GM12875 (cell line): ENCODE results near the gene YPEL2.
"Not testable (repeated sequence)": the region's sequence is repeated elsewhere in the genome, so short reads cannot be mapped to it uniquely, and the experiment has no call there.

Source experiments
- H3K4me3 ChIP-seq: one replicate; pipeline ENCODE4 v1.5.1; 2011; ENCODE audit warnings: low read depth, low read length, control low read depth
- TF ChIP-seq, protein P1 (sequence below): IDR thresholded peaks from 2 replicates; pipeline ENCODE4 v1.5.1; 2011; ENCODE audit warnings: low read depth, mild to moderate bottlenecking, control low read depth, inconsistent platforms, low read length, moderate library complexity, borderline replicate concordance; ENCODE audit not compliant: insufficient read depth

The YPEL2 gene

DNA sequence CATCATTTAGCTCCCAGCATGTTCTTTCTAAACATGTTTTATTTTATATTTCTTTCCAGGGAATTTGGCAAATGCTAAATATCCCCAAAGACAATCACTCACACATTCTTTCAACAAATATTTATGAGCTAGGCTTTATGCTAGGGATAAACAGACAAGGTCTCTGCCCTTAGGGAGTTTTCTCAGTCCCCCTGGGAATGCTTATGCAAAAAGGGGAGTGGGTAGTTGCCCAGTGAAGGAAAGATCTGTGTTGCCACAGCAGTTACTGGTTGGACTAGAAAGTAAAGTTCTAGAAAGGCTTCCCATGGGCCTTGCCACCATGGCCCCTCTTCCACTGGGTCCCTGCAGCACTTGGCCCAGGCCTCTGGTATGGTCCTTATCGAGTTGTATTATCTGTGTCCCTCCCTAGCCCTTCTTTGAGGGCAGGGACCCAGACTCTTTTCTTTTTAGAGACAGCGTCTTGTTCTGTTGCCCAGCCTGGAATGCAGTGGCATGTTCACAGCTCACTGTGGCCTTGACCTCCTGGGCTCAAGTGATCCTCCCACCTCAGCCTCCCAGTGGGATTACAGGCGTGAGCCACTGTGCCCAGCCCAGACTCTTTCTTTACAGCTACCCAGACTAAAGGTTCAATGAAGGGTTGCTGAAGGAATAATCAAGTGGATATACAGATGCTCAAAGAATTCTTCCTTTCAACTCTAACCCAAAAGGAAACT lies 78.0 kb downstream of the YPEL2 start:
- H3K4me3 ChIP-seq: no peak overlapping the region
- TF ChIP-seq, protein P1, sequence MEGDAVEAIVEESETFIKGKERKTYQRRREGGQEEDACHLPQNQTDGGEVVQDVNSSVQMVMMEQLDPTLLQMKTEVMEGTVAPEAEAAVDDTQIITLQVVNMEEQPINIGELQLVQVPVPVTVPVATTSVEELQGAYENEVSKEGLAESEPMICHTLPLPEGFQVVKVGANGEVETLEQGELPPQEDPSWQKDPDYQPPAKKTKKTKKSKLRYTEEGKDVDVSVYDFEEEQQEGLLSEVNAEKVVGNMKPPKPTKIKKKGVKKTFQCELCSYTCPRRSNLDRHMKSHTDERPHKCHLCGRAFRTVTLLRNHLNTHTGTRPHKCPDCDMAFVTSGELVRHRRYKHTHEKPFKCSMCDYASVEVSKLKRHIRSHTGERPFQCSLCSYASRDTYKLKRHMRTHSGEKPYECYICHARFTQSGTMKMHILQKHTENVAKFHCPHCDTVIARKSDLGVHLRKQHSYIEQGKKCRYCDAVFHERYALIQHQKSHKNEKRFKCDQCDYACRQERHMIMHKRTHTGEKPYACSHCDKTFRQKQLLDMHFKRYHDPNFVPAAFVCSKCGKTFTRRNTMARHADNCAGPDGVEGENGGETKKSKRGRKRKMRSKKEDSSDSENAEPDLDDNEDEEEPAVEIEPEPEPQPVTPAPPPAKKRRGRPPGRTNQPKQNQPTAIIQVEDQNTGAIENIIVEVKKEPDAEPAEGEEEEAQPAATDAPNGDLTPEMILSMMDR: no peak

DNA sequence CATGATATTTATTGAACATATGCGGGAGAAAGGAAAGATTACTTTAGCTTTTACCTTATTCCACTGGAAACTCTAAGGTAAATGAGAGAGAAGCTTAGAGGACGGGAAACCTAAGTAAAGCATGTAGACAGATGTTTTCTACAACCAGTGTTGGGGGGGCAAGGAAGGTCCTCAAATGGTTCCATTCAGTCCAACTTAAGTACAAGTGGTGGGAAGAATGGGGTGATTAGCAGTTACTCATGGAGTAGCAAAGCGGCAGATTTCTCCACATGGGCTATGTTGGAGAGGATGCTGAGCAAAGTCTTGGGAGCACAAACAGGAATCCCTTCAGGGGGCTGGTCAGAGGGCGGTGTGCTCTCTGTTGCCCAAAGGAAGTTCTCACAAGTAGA lies 78.6 kb downstream of the YPEL2 start:
- no peak overlapping the region for H3K4me3 ChIP-seq
- TF ChIP-seq, protein P1: no peak

DNA sequence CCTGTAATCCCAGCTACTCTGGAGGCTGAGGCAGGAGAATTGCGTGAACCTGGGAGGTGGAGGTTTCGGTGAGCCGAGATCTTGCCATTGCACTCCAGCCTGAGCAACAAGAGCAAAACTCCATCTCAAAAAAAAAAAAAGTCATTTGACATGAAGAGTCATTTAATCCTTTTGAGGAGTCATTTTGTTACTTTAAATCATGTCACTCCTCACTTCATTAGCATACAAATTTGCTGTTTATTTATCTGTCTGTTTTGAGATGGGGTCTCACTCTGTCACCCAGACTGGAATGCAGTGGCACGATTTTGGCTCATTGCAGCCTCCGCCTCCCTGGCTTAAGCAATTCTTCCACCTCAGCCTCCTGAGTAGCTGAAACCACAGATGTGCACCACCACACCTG lies 81.0 kb downstream of the YPEL2 start:
- not testable (repeated sequence) for H3K4me3 ChIP-seq

DNA sequence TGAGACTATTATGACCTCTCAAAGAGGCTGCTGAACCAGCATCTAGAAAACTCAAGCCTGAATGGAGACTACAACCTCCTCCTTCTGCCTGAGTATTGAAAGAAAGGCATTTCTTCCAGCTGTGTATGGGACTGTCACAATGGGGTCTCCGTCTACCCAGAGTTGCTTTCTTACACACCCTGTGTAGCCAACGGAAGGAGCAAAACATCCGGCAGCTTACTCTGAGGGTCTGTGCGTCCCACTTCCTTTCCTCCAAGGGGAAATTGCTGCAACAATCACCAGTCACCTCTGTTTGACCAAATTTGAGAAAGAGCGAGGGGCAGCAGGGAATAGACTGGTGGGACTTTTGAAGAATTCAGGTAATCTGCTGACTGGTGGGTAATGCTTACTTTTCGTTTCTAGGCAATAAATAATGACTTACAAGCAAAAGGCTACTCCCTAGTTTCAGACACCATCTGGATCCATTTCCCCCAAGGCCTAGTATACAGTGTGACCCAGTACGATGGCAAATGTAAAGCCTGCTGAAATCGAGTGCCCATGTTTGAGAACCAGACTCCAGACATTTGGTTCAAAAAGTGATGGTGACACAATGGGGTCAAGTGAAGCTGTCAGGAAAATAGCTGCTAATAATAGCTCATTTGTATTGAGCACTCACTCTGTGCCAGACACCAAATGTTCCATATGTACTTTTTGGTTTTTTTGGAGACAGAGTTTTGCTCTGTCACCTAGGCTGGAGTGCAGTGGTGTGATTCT lies 81.7 kb downstream of the YPEL2 start:
- TF ChIP-seq, protein P1: no peak
- H3K4me3 ChIP-seq: no peak overlapping the region

DNA sequence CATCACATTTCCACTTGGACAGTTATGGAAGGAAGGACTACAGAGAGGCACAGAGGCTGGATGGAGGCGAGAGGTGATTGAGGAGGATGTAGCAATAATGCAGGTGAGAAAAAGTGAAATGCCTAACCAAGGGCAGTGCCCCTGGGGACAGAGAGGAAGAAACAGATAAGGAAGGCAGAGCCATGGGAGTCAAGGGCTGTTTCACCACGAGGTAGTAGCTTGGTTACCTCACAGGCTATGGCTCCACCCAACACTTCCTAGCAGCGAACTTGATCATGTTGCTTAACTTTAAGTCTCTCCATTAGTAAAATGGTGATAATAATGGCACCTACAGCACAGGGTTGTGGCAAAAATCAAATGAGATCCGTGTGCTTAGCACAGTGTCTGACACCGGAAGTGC lies 83.9 kb downstream of the YPEL2 start:
- no peak overlapping the region for H3K4me3 ChIP-seq
- TF ChIP-seq, protein P1: no peak

DNA sequence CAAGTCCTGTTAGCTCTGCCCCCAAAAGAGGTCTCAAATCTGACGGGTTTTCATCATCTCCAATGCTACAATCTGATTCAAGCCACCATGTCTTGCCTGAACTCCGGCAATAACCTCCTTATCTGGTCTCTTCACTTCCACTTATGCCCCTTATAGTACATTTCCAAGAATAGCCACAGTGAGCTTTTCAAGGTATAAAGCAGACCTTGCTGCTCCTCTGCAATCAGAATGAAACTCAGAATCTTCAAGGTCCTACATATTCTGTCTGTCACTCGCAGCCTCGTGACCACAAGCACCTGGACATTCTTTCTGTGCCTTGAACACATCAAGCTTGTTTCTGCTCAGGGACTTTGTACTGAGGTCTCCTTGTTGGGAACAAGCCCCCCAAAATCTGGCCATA lies 84.7 kb downstream of the YPEL2 start:
- TF ChIP-seq, protein P1: no peak
- no peak overlapping the region for H3K4me3 ChIP-seq

DNA sequence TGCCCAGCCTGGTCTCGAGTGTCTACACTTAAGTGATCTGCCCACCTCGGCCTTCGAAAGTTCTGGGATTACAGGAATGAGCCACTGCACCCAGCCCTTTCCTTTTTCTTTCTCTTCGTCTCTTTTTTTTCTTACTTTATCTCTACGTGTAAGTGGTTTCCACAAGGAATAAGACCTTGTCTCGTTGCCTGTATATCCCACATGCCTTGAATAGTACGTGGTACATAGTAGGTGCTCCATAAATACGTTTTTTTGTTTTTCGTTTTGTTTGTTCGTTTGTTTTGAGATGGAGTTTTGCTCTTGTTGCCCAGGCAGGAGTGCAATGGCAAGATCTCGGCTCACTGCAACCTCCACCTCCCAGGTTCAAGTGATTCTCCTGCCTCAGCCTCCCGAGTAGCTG lies 86.0 kb downstream of the YPEL2 start:
- TF ChIP-seq, protein P1: no peak
- no peak overlapping the region for H3K4me3 ChIP-seq
